NCI-H1436 (cell line): ENCODE data around the gene MARK2.

Source experiments
- DNase-seq: peaks from one replicate; lab custom pipeline; 2025; lab: John Stamatoyannopoulos, UW

Gene MARK2

GRCh38 chr11:63909591-63910506 is 70.9 kb downstream of the MARK2 start:
- no peak for DNase-seq

GRCh38 chr11:63910675-63911074 is 71.8 kb downstream of the MARK2 start:
- no peak for DNase-seq

- DNase-seq: no peak
Measured at GRCh38 chr11:63911440-63911839, 72.5 kb downstream of the MARK2 start.

GRCh38 chr11:63911876-63912275 is 73.0 kb downstream of the MARK2 start:
- DNase-seq: no peak

GRCh38 chr11:63912678-63913077 is 73.8 kb downstream of the MARK2 start:
- DNase-seq: no peak

GRCh38 chr11:63913866-63914830 is 75.2 kb downstream of the MARK2 start:
- no peak for DNase-seq

GRCh38 chr11:63914896-63915691 is 76.2 kb downstream of the MARK2 start:
- no peak for DNase-seq

GRCh38 chr11:63915961-63916836 is 77.3 kb downstream of the MARK2 start:
- DNase-seq: peak; percentile 59

- peak; percentile 76 for DNase-seq
Measured at GRCh38 chr11:63916837-63917691, 78.2 kb downstream of the MARK2 start, which contains the start of gene RCOR2. Gene RCOR2, minus strand, starts transcription at chr11:63917164. Its CDS starts 708 bp downstream, at chr11:63916456.

- peak; percentile 24 for DNase-seq
Measured at GRCh38 chr11:63917692-63918506, 79.0 kb downstream of the MARK2 start.

GRCh38 chr11:63918507-63919191 is 79.7 kb downstream of the MARK2 start:
- DNase-seq: no peak

GRCh38 chr11:63919267-63920125 is 80.6 kb downstream of the MARK2 start:
- no peak for DNase-seq

- DNase-seq: no peak
Measured at GRCh38 chr11:63920126-63920938, 81.4 kb downstream of the MARK2 start.

GRCh38 chr11:63920939-63921417 is 82.1 kb downstream of the MARK2 start:
- DNase-seq: no peak

- no peak for DNase-seq
Measured at GRCh38 chr11:63922673-63923192, 83.8 kb downstream of the MARK2 start.

GRCh38 chr11:63923319-63923718 is 84.4 kb downstream of the MARK2 start:
- DNase-seq: no peak
